Stimulated activated effector memory CD8-positive, alpha-beta T cell treated with anti-CD3 and anti-CD28 coated beads, Interleukin-12 subunit alpha, Interleukin-12 subunit beta, amount 100 ng/mL, for 72 hours (primary cell): ENCODE measurements around the gene GOSR1.
A peak's percentile ranks its signal among the peaks of the same experiment; 100 is the strongest.

Experiments used
- ATAC-seq: fragments of 150-1000 bp; cut with Tn5 transposase; 2 replicates; pipeline ENCODE4 v1.10.0; 2021
- DNase-seq, 2 donors: peaks; one replicate each; pipeline ENCODE4 v3.0.0; 2021 to 2022; ENCODE audit warnings: low spot score in 2 of 2
- H3K27ac Mint-ChIP-seq: one replicate; pipeline ENCODE4 v1.8.0; 2022; ENCODE audit warnings: mild to moderate bottlenecking, mixed read lengths
- H3K36me3 Mint-ChIP-seq: one replicate; pipeline ENCODE4 v1.8.0; 2022; ENCODE audit warnings: mild to moderate bottlenecking, mixed read lengths
- H3K4me1 Mint-ChIP-seq: one replicate; pipeline ENCODE4 v1.8.0; 2022; ENCODE audit warnings: mixed read lengths
- H3K4me3 Mint-ChIP-seq: one replicate; pipeline ENCODE4 v1.8.0; 2022; ENCODE audit warnings: mild to moderate bottlenecking, mixed read lengths
- H3K9me3 Mint-ChIP-seq: one replicate; pipeline ENCODE4 v1.8.0; 2022; ENCODE audit warnings: mixed read lengths

The GOSR1 gene

DNA sequence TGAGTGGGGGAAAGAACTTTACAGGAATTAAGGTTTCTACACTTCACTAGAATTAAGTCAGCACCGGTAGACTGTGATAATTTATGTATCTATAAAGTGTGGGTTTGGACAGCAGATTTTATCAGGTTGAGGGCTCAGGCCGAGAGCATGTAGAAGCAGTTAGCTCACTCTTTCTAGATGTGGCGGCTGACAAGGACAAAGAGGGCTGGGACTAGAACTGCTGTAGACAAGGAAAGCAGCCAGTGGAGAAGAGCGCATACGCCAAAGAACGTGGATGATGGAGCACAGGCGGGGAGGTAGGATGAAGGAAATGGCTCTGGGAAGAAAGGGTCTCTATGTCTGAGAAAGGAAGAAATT, 504 bp upstream of the GOSR1 start:
- DNase-seq, result no peak
- H3K4me1 Mint-ChIP-seq, result peaks cover 20% of the 10 kb centered on the region

DNA sequence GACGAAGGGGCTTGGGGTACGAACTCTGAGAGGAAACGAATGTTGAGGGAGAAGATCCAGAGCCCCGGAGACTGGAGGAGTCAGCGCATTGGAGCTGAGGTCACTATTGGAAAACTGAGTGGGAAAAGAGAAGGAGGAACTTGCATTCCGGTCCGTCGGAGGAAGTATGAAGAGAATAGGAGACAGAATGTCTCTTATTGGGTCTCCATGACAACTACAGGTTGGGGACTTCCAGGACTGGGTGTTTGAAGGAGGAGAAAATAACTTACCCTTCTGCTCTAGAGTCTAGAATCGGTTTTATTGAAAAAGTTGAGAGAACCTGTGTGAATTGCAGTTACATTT, 537 bp downstream of the GOSR1 start:
- H3K9me3 Mint-ChIP-seq, result no peaks in the 10 kb centered on the region
- ATAC-seq (peak; percentile 48), DNase-seq (no peak)
- H3K4me1 Mint-ChIP-seq, result peaks cover 22% of the 10 kb centered on the region
- peaks cover 43% of the 10 kb centered on the region for H3K36me3 Mint-ChIP-seq
- H3K4me3 Mint-ChIP-seq, result peak overlapping the region; percentile 91
- H3K27ac Mint-ChIP-seq, result peak overlapping the region; percentile 99

More for the DNA sequence above, 504 bp upstream of the GOSR1 start:
- Mint-ChIP-seq H3K9me3 (no peaks in the 10 kb centered on the region), H3K36me3 (peaks cover 33% of the 10 kb centered on the region), H3K4me3 (peak overlapping the region; percentile 91), H3K27ac (peak overlapping the region; percentile 99)
- ATAC-seq, result peak; percentile 47

DNA sequence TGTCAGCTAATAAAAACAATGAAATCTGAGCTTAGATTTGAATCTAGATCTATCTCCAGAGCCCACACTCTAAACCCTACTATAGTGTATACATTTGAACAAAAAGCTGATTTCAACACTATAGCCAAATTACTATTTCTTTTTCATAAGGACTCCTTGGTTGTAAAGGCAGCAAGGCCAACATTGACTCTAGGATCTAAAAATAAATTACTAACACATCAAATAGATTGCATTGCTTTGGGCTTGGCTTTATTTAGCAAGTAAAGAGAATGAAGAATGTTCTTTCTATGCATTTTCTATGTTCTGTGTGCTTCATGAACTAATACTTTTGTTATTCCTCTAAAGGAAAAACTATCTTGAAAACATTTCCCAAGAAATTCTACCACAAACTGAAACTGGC, 5.3 kb downstream of the GOSR1 start:
- Mint-ChIP-seq H3K4me3 (no peak overlapping the region), H3K9me3 (no peaks in the 10 kb centered on the region), H3K27ac (no peak overlapping the region), H3K36me3 (peaks cover 86% of the 10 kb centered on the region), H3K4me1 (peaks cover 18% of the 10 kb centered on the region)
- DNase-seq (no peak), ATAC-seq (no peak)

DNA sequence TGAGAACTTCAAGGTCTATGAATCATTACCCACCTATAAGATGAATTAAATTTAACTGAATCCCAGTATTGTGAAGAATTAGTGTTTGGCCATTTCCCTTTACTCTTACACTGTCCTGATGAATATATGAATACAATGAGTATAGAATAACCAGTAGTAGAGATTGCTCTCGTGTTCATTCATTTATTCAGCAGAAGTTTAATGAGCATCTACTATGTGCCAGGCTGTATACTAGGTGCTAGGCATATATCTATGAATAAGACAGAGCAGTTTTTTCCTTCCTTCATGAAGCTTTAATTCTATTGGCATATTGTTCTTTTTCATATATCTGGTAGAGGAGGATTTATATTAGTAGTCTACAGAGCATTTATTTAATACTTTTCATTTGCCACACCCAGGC, 6.0 kb downstream of the GOSR1 start:
- Mint-ChIP-seq H3K4me1 (peaks cover 12% of the 10 kb centered on the region), H3K4me3 (no peak overlapping the region), H3K27ac (no peak overlapping the region), H3K9me3 (no peaks in the 10 kb centered on the region), H3K36me3 (peaks cover 92% of the 10 kb centered on the region)
- no peak for ATAC-seq
- DNase-seq, result no peak

DNA sequence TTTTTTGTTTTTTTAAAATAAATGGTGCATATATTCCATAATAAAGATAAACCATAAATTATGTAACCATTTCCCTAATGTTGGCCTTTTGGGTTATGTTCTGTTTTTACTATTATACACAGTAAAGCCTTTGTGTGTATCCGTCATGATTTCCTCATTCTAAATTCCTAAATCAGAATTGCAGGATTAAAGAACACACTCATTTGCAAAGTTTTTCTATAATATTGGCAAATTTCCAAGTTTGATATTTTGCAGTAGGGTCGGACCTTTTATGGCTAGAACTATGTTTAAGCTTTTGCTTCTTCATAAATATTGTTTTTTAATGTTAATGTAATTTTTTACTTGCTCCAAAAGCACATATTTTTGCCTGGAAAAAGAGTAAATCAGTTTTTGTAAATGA, 16.6 kb downstream of the GOSR1 start:
- Mint-ChIP-seq H3K4me1 (no peaks in the 10 kb centered on the region), H3K4me3 (no peak overlapping the region), H3K36me3 (peaks cover 100% of the 10 kb centered on the region), H3K9me3 (no peaks in the 10 kb centered on the region), H3K27ac (no peak overlapping the region)
- DNase-seq (no peak), ATAC-seq (no peak)

DNA sequence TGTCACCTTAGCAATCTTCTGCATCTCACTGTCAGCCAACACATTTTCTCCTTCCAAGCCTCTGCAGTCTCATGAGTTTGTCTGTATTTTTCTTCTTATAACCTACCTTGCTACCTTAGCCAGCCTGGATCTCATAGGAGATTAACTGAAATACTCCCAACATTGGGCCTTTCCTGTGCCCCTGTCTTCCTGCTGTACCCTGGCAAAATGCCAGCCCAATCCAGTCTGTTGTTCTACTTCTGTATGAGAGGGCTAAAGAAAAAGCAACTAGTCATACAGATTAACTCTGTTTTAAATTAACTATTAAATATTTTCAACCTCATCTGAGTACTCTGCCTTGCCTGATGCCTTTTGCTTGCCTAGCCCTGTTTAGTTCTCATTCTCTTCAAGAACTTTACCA, 18.4 kb downstream of the GOSR1 start:
- Mint-ChIP-seq H3K4me1 (no peaks in the 10 kb centered on the region), H3K4me3 (no peak overlapping the region), H3K9me3 (no peaks in the 10 kb centered on the region), H3K36me3 (peaks cover 100% of the 10 kb centered on the region), H3K27ac (no peak overlapping the region)
- ATAC-seq, result no peak
- no peak for DNase-seq

DNA sequence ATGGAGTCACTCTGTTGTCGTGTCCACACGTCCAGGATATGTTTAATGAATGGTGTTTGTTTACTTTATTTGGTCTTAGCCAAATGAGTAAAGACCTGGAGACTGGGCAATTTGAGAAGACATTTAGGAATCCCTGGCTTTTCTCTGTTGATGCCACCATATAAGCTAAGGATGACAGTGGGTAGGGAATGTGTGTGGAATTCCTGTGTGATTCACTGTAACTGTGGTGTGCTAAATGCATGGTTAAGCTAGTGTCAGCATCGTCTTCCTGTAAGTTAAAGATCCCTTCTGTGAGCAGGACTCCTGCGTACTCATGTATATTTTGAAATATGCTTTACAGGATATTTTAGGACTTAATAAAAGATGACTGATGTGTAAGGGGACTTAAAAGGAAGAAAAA, 26.4 kb downstream of the GOSR1 start:
- H3K36me3 Mint-ChIP-seq, result peaks cover 83% of the 10 kb centered on the region
- H3K27ac Mint-ChIP-seq, result no peak overlapping the region
- H3K4me1 Mint-ChIP-seq, result no peaks in the 10 kb centered on the region
- no peaks in the 10 kb centered on the region for H3K9me3 Mint-ChIP-seq
- H3K4me3 Mint-ChIP-seq, result no peak overlapping the region
- DNase-seq (no peak), ATAC-seq (no peak)

DNA sequence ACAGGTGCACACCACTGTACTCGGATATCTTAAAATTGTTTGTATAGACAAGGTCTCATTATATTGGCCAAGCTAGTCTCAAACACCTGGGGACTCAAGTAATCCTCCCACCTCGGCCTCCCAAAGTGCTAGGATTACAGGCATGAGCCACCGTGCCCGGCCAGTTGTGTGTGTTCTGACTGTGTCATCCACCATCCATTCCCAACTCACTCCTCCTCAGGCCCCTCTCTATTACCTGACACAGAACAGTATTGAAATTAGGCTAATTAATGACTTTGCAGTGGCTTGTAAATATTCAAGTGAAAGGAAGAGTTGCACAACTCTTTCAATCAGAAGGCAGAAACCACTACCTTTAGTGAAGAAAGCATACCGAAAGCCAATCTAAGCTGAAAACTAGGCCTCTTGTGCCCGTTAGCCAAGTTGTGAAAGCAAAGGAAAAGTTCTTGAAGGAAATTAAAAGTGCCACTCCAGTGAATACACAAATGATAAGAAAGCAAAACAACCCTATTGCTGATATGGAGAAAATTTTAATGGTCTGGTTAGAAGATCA, 28.7 kb downstream of the GOSR1 start:
- ATAC-seq (no peak), DNase-seq (no peak)
- Mint-ChIP-seq H3K4me3 (no peak overlapping the region), H3K4me1 (no peaks in the 10 kb centered on the region), H3K36me3 (peaks cover 59% of the 10 kb centered on the region), H3K9me3 (no peaks in the 10 kb centered on the region), H3K27ac (peak overlapping the region; percentile 5)

DNA sequence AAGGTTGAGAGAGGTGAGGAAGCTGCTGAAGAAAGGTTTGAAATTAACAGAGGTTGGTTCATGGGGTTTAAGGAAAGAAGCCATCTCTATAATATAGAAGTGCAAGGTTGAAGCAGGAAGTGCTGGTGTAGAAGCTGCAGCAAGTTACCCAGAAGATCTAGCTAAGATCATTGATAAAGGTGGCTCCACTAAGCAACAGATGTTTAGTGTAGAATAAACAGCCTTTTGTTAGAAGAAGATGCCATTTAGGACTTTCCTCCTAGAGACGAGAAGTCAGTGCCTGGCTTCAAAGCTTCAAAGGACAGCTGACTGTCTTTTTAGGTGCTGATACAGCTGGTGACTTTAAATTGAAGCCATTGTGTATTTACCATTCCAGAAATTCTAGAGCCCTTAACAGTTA, 29.3 kb downstream of the GOSR1 start:
- no peaks in the 10 kb centered on the region for H3K9me3 Mint-ChIP-seq
- H3K36me3 Mint-ChIP-seq, result peaks cover 59% of the 10 kb centered on the region
- ATAC-seq (no peak), DNase-seq (no peak)
- no peak overlapping the region for H3K4me3 Mint-ChIP-seq
- H3K4me1 Mint-ChIP-seq, result no peaks in the 10 kb centered on the region
- no peak overlapping the region for H3K27ac Mint-ChIP-seq

DNA sequence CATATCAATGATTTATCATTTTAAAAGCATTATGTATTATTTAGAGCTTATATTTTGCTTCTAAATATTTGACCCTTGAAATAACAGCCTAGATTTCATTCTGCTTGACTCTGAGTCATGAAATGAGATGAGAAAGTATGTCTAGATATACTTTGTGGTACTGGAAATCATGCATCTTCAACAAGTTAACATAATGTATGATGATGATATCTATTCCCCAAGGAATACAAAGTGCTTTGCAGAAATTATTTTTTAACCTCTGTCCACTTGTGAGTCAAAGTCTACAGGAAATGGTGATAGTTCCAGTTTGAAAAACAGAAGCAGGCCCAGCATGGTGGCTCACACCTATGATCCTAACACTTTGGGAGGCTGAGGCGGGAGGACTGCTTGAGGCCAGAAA, 36.1 kb downstream of the GOSR1 start:
- ATAC-seq (no peak), DNase-seq (no peak)
- H3K27ac Mint-ChIP-seq, result no peak overlapping the region
- H3K9me3 Mint-ChIP-seq, result no peaks in the 10 kb centered on the region
- H3K36me3 Mint-ChIP-seq, result peaks cover 68% of the 10 kb centered on the region
- no peaks in the 10 kb centered on the region for H3K4me1 Mint-ChIP-seq
- H3K4me3 Mint-ChIP-seq, result no peak overlapping the region

DNA sequence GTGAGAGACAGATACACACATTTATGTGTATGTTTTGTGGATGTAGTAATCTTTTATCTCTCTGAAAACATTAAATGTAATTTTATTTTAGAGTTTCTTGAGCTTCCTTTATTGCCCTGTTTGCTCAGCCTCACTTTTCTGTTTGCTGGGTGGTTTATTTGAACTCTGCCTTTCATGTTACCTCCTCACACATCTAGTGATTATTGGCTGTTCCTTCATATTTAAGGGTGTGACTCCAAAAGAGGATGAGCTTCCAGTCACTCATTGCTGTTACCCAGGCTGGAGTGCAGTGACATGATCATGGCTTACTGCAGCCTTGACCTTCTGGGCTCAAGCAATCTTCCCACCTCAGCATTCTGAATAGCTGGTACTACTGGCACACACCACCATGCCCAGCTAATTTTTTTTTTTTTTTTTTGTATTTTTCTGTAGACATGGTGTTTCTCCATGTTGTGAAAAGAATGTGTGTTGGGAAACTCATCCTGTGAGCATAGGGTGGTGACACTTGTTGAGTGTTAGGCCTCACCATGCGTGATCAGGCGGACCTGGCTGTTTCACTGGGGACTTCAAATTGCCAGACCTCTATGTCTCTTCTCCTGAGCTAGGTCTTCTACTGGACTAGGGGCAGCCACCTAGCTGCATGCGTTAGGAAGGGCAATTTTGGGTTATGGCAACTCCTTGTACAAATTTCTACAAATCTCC, 37.8 kb downstream of the GOSR1 start:
- Mint-ChIP-seq H3K4me3 (no peak overlapping the region), H3K9me3 (no peaks in the 10 kb centered on the region), H3K4me1 (no peaks in the 10 kb centered on the region), H3K27ac (peak overlapping the region; percentile 13), H3K36me3 (peaks cover 80% of the 10 kb centered on the region)
- DNase-seq (no peak), ATAC-seq (no peak)

DNA sequence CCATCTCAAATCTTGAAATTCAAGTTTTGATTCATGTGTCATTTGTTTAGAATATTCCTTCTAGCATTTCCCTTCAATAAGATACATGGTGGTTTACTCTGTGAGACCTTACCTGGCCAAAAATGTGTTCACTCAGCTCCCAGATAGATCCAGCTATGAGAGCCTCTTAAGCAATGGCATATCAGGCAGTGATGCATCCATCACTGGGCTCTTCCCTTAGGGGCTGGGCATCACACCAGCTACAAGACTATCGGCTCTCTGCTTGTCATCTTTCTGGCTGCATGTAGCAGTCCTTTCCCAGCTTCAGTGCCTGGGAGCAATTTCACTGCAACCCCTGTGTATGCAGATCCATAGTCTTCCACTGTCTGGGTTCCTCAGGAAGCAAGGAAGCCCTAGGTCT, 40.6 kb downstream of the GOSR1 start:
- no peak for DNase-seq
- Mint-ChIP-seq H3K4me1 (no peaks in the 10 kb centered on the region), H3K9me3 (no peaks in the 10 kb centered on the region), H3K27ac (no peak overlapping the region), H3K36me3 (peaks cover 90% of the 10 kb centered on the region), H3K4me3 (no peak overlapping the region)
- no peak for ATAC-seq

DNA sequence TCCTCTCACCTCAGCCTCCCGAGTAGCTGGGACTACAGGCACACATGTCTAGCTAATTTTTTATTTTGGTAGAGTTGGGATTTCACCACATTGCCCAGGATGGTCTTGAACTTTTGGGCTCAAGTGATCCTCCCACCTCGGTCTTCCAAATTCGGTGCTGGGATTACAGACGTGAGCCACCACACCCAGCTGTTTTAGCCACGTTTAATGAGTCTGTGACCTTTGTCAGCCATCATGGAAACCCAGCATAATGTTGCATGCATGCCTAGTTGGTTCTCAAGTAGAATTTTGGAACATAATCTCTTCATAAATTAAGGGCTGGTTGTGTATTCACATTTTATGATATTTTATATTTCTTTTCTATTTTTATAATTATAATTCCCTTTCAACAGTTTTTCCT, 42.0 kb downstream of the GOSR1 start:
- DNase-seq (no peak), ATAC-seq (no peak)
- no peaks in the 10 kb centered on the region for H3K4me1 Mint-ChIP-seq
- peaks cover 92% of the 10 kb centered on the region for H3K36me3 Mint-ChIP-seq
- H3K9me3 Mint-ChIP-seq, result no peaks in the 10 kb centered on the region
- no peak overlapping the region for H3K27ac Mint-ChIP-seq
- no peak overlapping the region for H3K4me3 Mint-ChIP-seq

DNA sequence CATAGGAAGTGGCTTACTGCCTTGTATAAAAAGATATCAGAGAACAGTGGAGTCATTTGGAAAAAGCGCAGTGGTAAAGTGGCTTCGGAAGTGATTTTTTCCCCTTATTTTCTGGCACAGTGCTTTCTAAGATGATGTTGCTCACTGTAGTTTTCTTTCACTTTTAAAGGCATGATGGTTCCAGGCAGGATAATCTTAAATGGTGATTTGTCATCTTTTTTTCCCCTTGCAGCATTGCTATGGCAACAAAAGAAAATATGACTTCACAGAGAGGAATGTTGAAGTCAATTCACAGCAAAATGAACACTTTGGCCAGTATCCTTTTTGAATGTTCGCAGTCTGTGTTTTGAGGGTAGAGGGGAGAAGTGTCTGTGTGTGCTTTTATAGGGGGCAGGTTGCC, 42.5 kb downstream of the GOSR1 start:
- peaks cover 93% of the 10 kb centered on the region for H3K36me3 Mint-ChIP-seq
- H3K9me3 Mint-ChIP-seq, result no peaks in the 10 kb centered on the region
- H3K4me3 Mint-ChIP-seq, result no peak overlapping the region
- no peaks in the 10 kb centered on the region for H3K4me1 Mint-ChIP-seq
- ATAC-seq (no peak), DNase-seq (no peak)
- peak overlapping the region; percentile 50 for H3K27ac Mint-ChIP-seq

DNA sequence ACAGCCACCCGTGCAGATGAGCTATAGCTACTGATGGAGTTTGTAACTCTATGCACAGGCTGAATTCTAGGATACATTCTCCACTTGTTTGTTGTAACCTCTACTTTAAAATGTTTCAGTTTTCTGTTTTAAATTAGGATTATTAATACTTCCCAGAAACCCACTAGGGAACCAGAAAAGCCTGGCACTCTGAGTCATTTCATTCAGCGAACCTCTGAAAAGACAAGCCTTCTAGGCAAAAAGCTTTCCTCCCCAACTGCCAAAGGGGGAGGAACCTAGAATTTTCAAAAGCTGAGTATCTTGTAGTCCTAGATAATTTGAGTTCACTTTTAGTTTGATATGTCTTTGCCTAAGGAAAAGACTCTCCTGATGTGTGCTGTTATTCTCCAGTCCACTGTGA, 43.2 kb downstream of the GOSR1 start:
- Mint-ChIP-seq H3K9me3 (no peaks in the 10 kb centered on the region), H3K4me1 (no peaks in the 10 kb centered on the region), H3K36me3 (peaks cover 86% of the 10 kb centered on the region), H3K4me3 (no peak overlapping the region), H3K27ac (no peak overlapping the region)
- DNase-seq (no peak), ATAC-seq (no peak)

DNA sequence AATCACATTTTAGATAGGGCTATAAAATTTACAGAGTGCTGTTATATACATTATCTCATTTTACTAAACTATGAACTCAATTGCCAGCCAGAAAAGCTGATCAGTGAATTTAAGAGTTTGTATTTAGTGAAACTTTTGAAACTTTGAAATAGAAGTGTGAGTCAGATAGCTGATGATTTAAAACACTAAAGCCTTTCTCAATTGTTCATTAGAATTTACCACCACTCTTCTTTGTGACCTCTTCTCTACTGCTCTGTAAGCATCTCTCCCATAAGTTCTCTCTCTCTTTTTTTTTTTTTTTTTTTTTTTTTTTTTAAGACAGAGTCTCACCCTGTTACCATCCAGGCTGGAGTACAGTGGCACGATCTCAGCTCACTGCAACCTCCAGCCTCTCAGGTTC, 43.7 kb downstream of the GOSR1 start:
- Mint-ChIP-seq H3K4me1 (no peaks in the 10 kb centered on the region), H3K4me3 (no peak overlapping the region), H3K36me3 (peaks cover 81% of the 10 kb centered on the region), H3K9me3 (no peaks in the 10 kb centered on the region), H3K27ac (no peak overlapping the region)
- ATAC-seq, result no peak
- no peak for DNase-seq

DNA sequence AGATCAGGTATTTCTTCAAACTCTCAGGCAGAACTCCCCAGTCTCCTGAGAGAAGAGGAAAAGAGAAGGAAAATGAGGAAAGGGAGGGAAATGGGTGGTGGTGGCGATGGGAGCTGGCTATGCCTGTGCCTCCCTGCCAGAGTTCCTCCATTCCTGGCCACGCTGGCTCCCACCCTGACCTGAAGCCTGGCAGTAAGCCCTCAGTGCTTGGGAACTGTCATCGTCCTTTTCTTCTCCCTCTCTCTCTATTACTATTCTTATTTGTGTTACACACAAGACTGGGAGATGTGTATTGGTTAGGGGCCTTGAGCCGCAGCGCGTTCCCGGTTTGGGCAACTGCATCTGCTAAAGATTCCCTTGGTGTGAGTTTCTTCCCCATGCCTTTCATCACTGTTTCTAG, 44.6 kb downstream of the GOSR1 start:
- H3K9me3 Mint-ChIP-seq, result no peaks in the 10 kb centered on the region
- ATAC-seq (no peak), DNase-seq (no peak)
- no peak overlapping the region for H3K27ac Mint-ChIP-seq
- H3K36me3 Mint-ChIP-seq, result peaks cover 72% of the 10 kb centered on the region
- H3K4me1 Mint-ChIP-seq, result no peaks in the 10 kb centered on the region
- no peak overlapping the region for H3K4me3 Mint-ChIP-seq
